DOHH2 (cell line): ENCODE data around the gene RNF217.

Experiments
- H3F3A ChIP-seq: fragments of 200-600 bp; sonication (generic), shearing (Covaris generic); 2 replicates; pipeline ENCODE4 v1.6.0; 2016; ENCODE audit warnings: antibody characterized with exemption, mild to moderate bottlenecking; ENCODE audit not compliant: control insufficient read depth, insufficient read depth
- H3K27ac ChIP-seq: fragments of 200-600 bp; sonication (generic); 2 replicates; pipeline ENCODE4 v1.5.1; 2014; ENCODE audit warnings: low read depth, mild to moderate bottlenecking, low read length, moderate library complexity
- H3K27me3 ChIP-seq: fragments of 200-600 bp; sonication (generic); 2 replicates; pipeline ENCODE4 v1.6.1; 2014; ENCODE audit warnings: mild to moderate bottlenecking, low read length, mixed read lengths; ENCODE audit not compliant: control insufficient read depth
- H3K36me3 ChIP-seq: fragments of 200-600 bp; sonication (generic); 2 replicates; pipeline ENCODE4 v1.6.1; 2014; ENCODE audit warnings: mild to moderate bottlenecking, low read length, moderate library complexity, mixed read lengths; ENCODE audit not compliant: control insufficient read depth
- H3K4me1 ChIP-seq: fragments of 200-600 bp; sonication (generic); 2 replicates; pipeline ENCODE4 v1.6.1; 2014; ENCODE audit warnings: mild to moderate bottlenecking, low read length, mixed read lengths; ENCODE audit not compliant: control insufficient read depth
- H3K4me2 ChIP-seq: fragments of 200-600 bp; sonication (generic); 2 replicates; pipeline ENCODE4 v1.6.0; 2014; ENCODE audit warnings: mild to moderate bottlenecking, low read length, moderate library complexity
- H3K4me3 ChIP-seq: fragments of 200-600 bp; sonication (generic); 2 replicates; pipeline ENCODE4 v1.5.1; 2014; ENCODE audit warnings: mild to moderate bottlenecking, low read length, mixed read lengths
- H3K79me2 ChIP-seq: fragments of 200-600 bp; sonication (generic); 2 replicates; pipeline ENCODE4 v1.6.1; 2014; ENCODE audit warnings: mild to moderate bottlenecking, low read length, mixed read lengths; ENCODE audit not compliant: control insufficient read depth
- H3K9me2 ChIP-seq: fragments of 200-600 bp; sonication (generic); replicated peaks from 2 replicates; pipeline ENCODE4 v1.6.1; 2014; ENCODE audit warnings: mild to moderate bottlenecking, low read length, mixed read lengths; ENCODE audit not compliant: control insufficient read depth
- H3K9me3 ChIP-seq: fragments of 200-600 bp; sonication (generic); 2 replicates; pipeline ENCODE4 v1.6.1; 2014; ENCODE audit warnings: antibody characterized with exemption, low read length, mixed read lengths; ENCODE audit not compliant: control insufficient read depth, insufficient read depth
- H4K20me1 ChIP-seq: fragments of 200-600 bp; sonication (generic); 2 replicates; pipeline ENCODE4 v1.6.0; 2014; ENCODE audit warnings: low read depth, mild to moderate bottlenecking, antibody characterized with exemption, low read length, moderate library complexity; ENCODE audit not compliant: control insufficient read depth, insufficient read depth
- EZH2phosphoT487 ChIP-seq: fragments of 200-600 bp; sonication (generic); IDR thresholded peaks from 2 replicates; pipeline ENCODE4 v1.6.1; 2017; ENCODE audit warnings: borderline replicate concordance, mild to moderate bottlenecking, antibody characterized with exemption, low read length, moderate library complexity, mixed read lengths
- TF ChIP-seq, protein P1 (sequence below): fragments of 200-600 bp; sonication (generic); IDR thresholded peaks from one replicate; pipeline ENCODE4 v1.5.1; 2014; ENCODE audit warnings: antibody characterized with exemption, mild to moderate bottlenecking, low read depth, low read length; ENCODE audit not compliant: poor library complexity, severe bottlenecking

The RNF217 gene

DNA sequence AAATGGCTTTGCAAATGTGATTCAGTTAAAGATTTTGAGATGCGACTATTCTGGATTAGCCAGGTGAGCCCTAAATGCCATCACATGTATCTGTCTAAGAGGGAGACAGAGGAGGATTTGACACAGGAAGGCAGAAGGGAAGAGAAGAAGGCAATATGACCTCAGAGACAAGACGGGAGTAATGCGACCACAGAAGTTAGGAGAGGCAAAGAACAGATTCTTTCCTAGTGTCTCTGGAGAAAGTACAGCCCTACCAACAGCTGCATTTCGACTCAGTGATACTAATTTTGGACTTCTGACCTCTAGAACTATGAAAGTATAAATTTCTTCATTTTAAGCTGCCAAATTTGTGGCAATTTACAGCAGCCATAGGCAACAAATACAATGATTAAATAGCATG lies 167.1 kb downstream of the RNF217 start:
- Histone ChIP-seq H3K9me2 (no peaks in the 10 kb centered on the region), H3K27ac (no peak overlapping the region), H3K36me3 (no peaks in the 10 kb centered on the region), H4K20me1 (no peaks in the 10 kb centered on the region), H3K4me1 (no peaks in the 10 kb centered on the region), H3K27me3 (0 out of 2 replicates have a peak, but pooled peaks cover 2% of the 10 kb centered on the region), H3K79me2 (no peaks in the 10 kb centered on the region), H3K4me3 (no peak overlapping the region), H3F3A (no peaks in the 10 kb centered on the region), H3K9me3 (no peaks in the 10 kb centered on the region), H3K4me2 (no peak overlapping the region)
- TF ChIP-seq, protein P1, sequence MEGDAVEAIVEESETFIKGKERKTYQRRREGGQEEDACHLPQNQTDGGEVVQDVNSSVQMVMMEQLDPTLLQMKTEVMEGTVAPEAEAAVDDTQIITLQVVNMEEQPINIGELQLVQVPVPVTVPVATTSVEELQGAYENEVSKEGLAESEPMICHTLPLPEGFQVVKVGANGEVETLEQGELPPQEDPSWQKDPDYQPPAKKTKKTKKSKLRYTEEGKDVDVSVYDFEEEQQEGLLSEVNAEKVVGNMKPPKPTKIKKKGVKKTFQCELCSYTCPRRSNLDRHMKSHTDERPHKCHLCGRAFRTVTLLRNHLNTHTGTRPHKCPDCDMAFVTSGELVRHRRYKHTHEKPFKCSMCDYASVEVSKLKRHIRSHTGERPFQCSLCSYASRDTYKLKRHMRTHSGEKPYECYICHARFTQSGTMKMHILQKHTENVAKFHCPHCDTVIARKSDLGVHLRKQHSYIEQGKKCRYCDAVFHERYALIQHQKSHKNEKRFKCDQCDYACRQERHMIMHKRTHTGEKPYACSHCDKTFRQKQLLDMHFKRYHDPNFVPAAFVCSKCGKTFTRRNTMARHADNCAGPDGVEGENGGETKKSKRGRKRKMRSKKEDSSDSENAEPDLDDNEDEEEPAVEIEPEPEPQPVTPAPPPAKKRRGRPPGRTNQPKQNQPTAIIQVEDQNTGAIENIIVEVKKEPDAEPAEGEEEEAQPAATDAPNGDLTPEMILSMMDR = no peak
- TF ChIP-seq EZH2phosphoT487 = no peak

DNA sequence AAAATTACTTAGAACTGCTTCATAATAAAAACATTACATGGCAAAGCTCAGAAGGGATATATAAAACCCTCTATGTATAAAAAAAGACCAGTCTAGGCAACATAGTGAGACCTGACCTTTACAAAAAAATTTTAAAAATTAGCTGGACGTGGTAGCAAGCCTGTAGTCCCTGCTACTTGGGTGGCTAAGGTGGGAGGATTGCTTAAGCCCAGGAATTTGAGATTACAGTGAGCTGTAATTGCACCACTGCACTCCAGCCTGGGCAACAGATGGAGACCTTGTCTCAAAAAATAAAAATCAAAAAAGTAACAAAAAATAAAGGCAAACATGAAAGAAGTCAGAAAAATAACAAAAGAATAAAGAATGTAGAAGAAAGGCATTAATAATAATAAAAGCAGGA lies 169.8 kb downstream of the RNF217 start:
- H3K27ac ChIP-seq = no peak overlapping the region

DNA sequence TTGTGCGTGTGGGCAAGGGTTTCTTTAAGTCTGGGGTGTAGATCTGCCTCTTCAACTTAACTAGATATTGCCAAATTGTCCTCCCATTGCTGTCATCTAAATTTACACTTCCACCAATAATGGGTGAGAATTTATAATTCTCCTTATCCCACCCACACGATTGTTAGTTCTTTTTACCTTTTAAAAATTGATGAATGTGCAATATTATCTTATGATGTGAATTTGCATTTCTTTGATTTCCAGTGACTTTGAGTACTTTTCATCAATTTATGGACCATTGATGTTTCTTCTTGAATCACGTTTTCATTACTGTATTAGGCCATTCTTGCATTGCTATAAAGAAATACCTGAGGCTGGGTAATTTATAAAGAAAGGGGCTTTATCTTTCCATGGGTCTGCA lies 174.1 kb downstream of the RNF217 start:
- H3K9me3 ChIP-seq = no peaks in the 10 kb centered on the region
- H3K36me3 ChIP-seq = no peaks in the 10 kb centered on the region
- H4K20me1 ChIP-seq = no peaks in the 10 kb centered on the region
- H3K79me2 ChIP-seq = no peaks in the 10 kb centered on the region
- no peaks in the 10 kb centered on the region for H3K9me2 ChIP-seq
- H3K4me1 ChIP-seq = no peaks in the 10 kb centered on the region
- no peak overlapping the region for H3K4me2 ChIP-seq
- no peak overlapping the region for H3K4me3 ChIP-seq
- H3K27ac ChIP-seq = no peak overlapping the region
- TF ChIP-seq, protein P1 = no peak
- no peak for TF ChIP-seq EZH2phosphoT487
- no peaks in the 10 kb centered on the region for H3F3A ChIP-seq
- no peaks in the 10 kb centered on the region for H3K27me3 ChIP-seq

More for the DNA sequence above, 169.8 kb downstream of the RNF217 start:
- H3K27me3 ChIP-seq = 0 out of 2 replicates have a peak, but pooled peaks cover 2% of the 10 kb centered on the region
- no peaks in the 10 kb centered on the region for H3K9me2 ChIP-seq
- H3K4me2 ChIP-seq = no peak overlapping the region
- no peaks in the 10 kb centered on the region for H4K20me1 ChIP-seq
- no peaks in the 10 kb centered on the region for H3K4me1 ChIP-seq
- H3F3A ChIP-seq = no peaks in the 10 kb centered on the region
- H3K4me3 ChIP-seq = no peak overlapping the region
- no peaks in the 10 kb centered on the region for H3K9me3 ChIP-seq
- H3K36me3 ChIP-seq = no peaks in the 10 kb centered on the region
- H3K79me2 ChIP-seq = no peaks in the 10 kb centered on the region
- TF ChIP-seq EZH2phosphoT487 = no peak
- TF ChIP-seq, protein P1 = no peak

DNA sequence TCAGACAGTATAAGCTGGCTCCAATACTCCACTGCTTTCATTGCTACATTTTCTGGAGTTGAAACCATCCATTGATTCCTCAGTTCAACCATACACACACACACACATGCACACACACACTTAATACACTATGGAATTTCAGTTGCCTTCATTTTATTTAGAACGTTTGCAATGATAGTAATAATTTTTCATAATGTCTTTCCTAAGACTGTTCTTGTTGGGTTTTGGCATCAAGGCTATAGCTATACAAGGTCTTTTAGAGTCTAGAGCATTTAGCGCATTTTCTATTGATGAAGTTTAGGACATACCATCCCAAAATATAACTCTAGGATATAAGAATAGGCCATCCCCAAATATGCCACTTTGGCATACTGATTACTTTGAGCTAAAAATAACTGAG lies 175.8 kb downstream of the RNF217 start:
- TF ChIP-seq, protein P1 = no peak
- no peak for TF ChIP-seq EZH2phosphoT487
- H3K4me1 ChIP-seq = no peaks in the 10 kb centered on the region
- H3K79me2 ChIP-seq = no peaks in the 10 kb centered on the region
- H3K36me3 ChIP-seq = no peaks in the 10 kb centered on the region
- no peaks in the 10 kb centered on the region for H4K20me1 ChIP-seq
- no peak overlapping the region for H3K4me3 ChIP-seq
- H3K9me2 ChIP-seq = no peaks in the 10 kb centered on the region
- no peak overlapping the region for H3K27ac ChIP-seq
- H3K27me3 ChIP-seq = no peaks in the 10 kb centered on the region
- no peaks in the 10 kb centered on the region for H3F3A ChIP-seq
- H3K4me2 ChIP-seq = no peak overlapping the region
- no peaks in the 10 kb centered on the region for H3K9me3 ChIP-seq
